H9 (cell line): Measurements from ENCODE around the gene LRRC38. TPM values are rescaled to one million over a fixed set of nuclear protein-coding genes. Genes with fewer than 3 reads are reported as not detected.
A peak's percentile ranks its signal among the peaks of the same experiment; 100 is the strongest.

Experiments used
- DNase-seq: peaks from one replicate; pipeline ENCODE4 v3.0.0-alpha.2; 2017
- H2AFZ ChIP-seq: one replicate; pipeline ENCODE4 v1.6.1; 2013; ENCODE audit warnings: mild to moderate bottlenecking, low read length, control low read depth, moderate library complexity
- H2AK5ac ChIP-seq: 2 replicates; pipeline ENCODE4 v1.6.1; 2013; ENCODE audit warnings: low read length, control low read depth, mixed read lengths; ENCODE audit not compliant: insufficient read length
- H2BK120ac ChIP-seq: one replicate; pipeline ENCODE4 v1.6.1; 2013; ENCODE audit warnings: low read depth, mild to moderate bottlenecking, low read length, control low read depth, inconsistent platforms; ENCODE audit not compliant: poor library complexity, severe bottlenecking
- H2BK12ac ChIP-seq: 2 replicates; pipeline ENCODE4 v1.6.1; 2013; ENCODE audit warnings: low read length, control low read depth, mixed read lengths, low read depth; ENCODE audit not compliant: insufficient read length
- H2BK15ac ChIP-seq: 2 replicates; pipeline ENCODE4 v1.6.1; 2013; ENCODE audit warnings: low read depth, low read length, control low read depth
- H2BK20ac ChIP-seq: one replicate; pipeline ENCODE4 v1.6.1; 2013; ENCODE audit warnings: low read depth, mild to moderate bottlenecking, low read length, control low read depth, inconsistent platforms; ENCODE audit not compliant: poor library complexity, severe bottlenecking
- H2BK5ac ChIP-seq: 2 replicates; pipeline ENCODE4 v1.6.1; 2013; ENCODE audit warnings: low read length, control low read depth, mixed read lengths; ENCODE audit not compliant: insufficient read length
- H3K14ac ChIP-seq: 2 replicates; pipeline ENCODE4 v1.6.1; 2013; ENCODE audit warnings: low read length, control low read depth; ENCODE audit not compliant: insufficient read depth
- H3K18ac ChIP-seq: 2 replicates; pipeline ENCODE4 v1.6.1; 2013; ENCODE audit warnings: low read depth, mild to moderate bottlenecking, mixed read lengths, low read length, control low read depth; ENCODE audit not compliant: insufficient read length
- H3K23ac ChIP-seq: 2 replicates; pipeline ENCODE4 v1.6.1; 2013; ENCODE audit warnings: low read length, control low read depth, mixed read lengths, low read depth; ENCODE audit not compliant: insufficient read length
- H3K23me2 ChIP-seq: 2 replicates; pipeline ENCODE4 v1.6.1; 2013; ENCODE audit warnings: low read depth, mild to moderate bottlenecking, mixed read lengths, low read length, control low read depth; ENCODE audit not compliant: insufficient read length, poor library complexity, severe bottlenecking
- H3K27ac ChIP-seq: 2 replicates; pipeline ENCODE4 v1.5.1; 2013; ENCODE audit warnings: low read length, control low read depth, mixed read lengths, low read depth; ENCODE audit not compliant: insufficient read length
- H3K27me3 ChIP-seq: 2 replicates; pipeline ENCODE4 v1.6.1; 2013; ENCODE audit warnings: low read length, control low read depth, inconsistent platforms; ENCODE audit not compliant: insufficient read depth
- H3K4ac ChIP-seq: 2 replicates; pipeline ENCODE4 v1.6.1; 2013; ENCODE audit warnings: low read depth, mild to moderate bottlenecking, control low read depth, inconsistent platforms, low read length, moderate library complexity
- H3K4me1 ChIP-seq: 2 replicates; pipeline ENCODE4 v1.6.1; 2013; ENCODE audit warnings: low read length, control low read depth, inconsistent platforms; ENCODE audit not compliant: insufficient read depth
- H3K4me2 ChIP-seq: 2 replicates; pipeline ENCODE4 v1.6.1; 2013; ENCODE audit warnings: low read length, control low read depth, mixed read lengths; ENCODE audit not compliant: insufficient read length, insufficient read depth
- H3K56ac ChIP-seq: 2 replicates; pipeline ENCODE4 v1.6.1; 2013; ENCODE audit warnings: low read depth, mild to moderate bottlenecking, mixed read lengths, low read length, control low read depth; ENCODE audit not compliant: insufficient read length
- H3K79me1 ChIP-seq: 2 replicates; pipeline ENCODE4 v1.6.1; 2013; ENCODE audit warnings: low read depth, mild to moderate bottlenecking, moderate library complexity, low read length, control low read depth, inconsistent platforms; ENCODE audit not compliant: insufficient read depth, poor library complexity, severe bottlenecking
- H3K79me2 ChIP-seq: 2 replicates; pipeline ENCODE4 v1.6.1; 2013; ENCODE audit warnings: low read length, control low read depth, inconsistent platforms; ENCODE audit not compliant: insufficient read depth
- H3K9ac ChIP-seq: 2 replicates; pipeline ENCODE4 v1.6.1; 2013; ENCODE audit warnings: low read length, control low read depth, mixed read lengths; ENCODE audit not compliant: insufficient read length; ENCODE audit errors: extremely low read depth
- H3K9me3 ChIP-seq: one replicate; pipeline ENCODE4 v1.6.1; 2013; ENCODE audit warnings: low read depth, low read length, inconsistent platforms; ENCODE audit not compliant: control insufficient read depth
- H3T11ph ChIP-seq: one replicate; pipeline ENCODE4 v1.6.1; 2013; ENCODE audit warnings: mild to moderate bottlenecking, low read length, control low read depth, inconsistent platforms
- H4K20me1 ChIP-seq: one replicate; pipeline ENCODE4 v1.6.1; 2013; ENCODE audit not compliant: control insufficient read depth, insufficient read length, insufficient read depth
- H4K5ac ChIP-seq: 2 replicates; pipeline ENCODE4 v1.6.1; 2013; ENCODE audit warnings: low read depth, mild to moderate bottlenecking, mixed read lengths, low read length, control low read depth; ENCODE audit not compliant: insufficient read length
- H4K8ac ChIP-seq: replicated peaks from 2 replicates; pipeline ENCODE4 v1.6.1; 2013; ENCODE audit warnings: low read length, control low read depth, mixed read lengths, low read depth; ENCODE audit not compliant: insufficient read length
- H4K91ac ChIP-seq: 2 replicates; pipeline ENCODE4 v1.6.1; 2013; ENCODE audit warnings: low read depth, mild to moderate bottlenecking, moderate library complexity, mixed read lengths, low read length, control low read depth; ENCODE audit not compliant: insufficient read length
- H3K27ac Mint-ChIP-seq, 3 experiments: 2 replicates in 2 of 3; 3 replicates in 1 of 3; pipeline ENCODE4 v1.8.0; 2020 to 2021; ENCODE audit warnings: mixed read lengths in 3 of 3, mild to moderate bottlenecking in 1 of 3, moderate library complexity in 1 of 3
- H3K27me3 Mint-ChIP-seq: 2 replicates; pipeline ENCODE4 v1.8.0; 2021; ENCODE audit warnings: low read depth, mild to moderate bottlenecking, moderate library complexity, mixed read lengths
- H3K36me3 Mint-ChIP-seq, 3 experiments: 2 replicates in 2 of 3; 3 replicates in 1 of 3; pipeline ENCODE4 v1.8.0; 2020 to 2021; ENCODE audit warnings: low read depth in 3 of 3, mixed read lengths in 3 of 3; ENCODE audit not compliant: insufficient read depth in 1 of 3
- H3K4me1 Mint-ChIP-seq, 2 experiments: 2 replicates each; pipeline ENCODE4 v1.8.0; 2020; ENCODE audit warnings: mixed read lengths in 2 of 2
- H3K4me3 Mint-ChIP-seq, 2 experiments: 2 replicates in 1 of 2; 3 replicates in 1 of 2; pipeline ENCODE4 v1.8.0; 2020 to 2021; ENCODE audit warnings: mild to moderate bottlenecking in 2 of 2, mixed read lengths in 2 of 2, moderate library complexity in 1 of 2
- H3K9me3 Mint-ChIP-seq, 2 experiments: 2 replicates in 1 of 2; 3 replicates in 1 of 2; pipeline ENCODE4 v1.8.0; 2020; ENCODE audit warnings: mild to moderate bottlenecking in 2 of 2, mixed read lengths in 2 of 2, moderate library complexity in 1 of 2
- WGBS: extraction: QIAGEN DNeasy Blood & Tissue Kit; methylation state at CpG from one replicate; pipeline ENCODE4 v1.1.7; 2013; ENCODE audit warnings: missing lambda C conversion rate, low lambda C conversion rate, mixed read lengths; ENCODE audit not compliant: insufficient read length; ENCODE audit errors: extremely low coverage; 5-methylcytosine and 5-hydroxymethylcytosine counted together
- total RNA-seq: library from RNA; stranded (reverse); gene quantifications from 2 replicates; pipeline ENCODE4 v1.2.1, GENCODE V29; 2021
- TF ChIP-seq, protein P1 (sequence below): fragments of 200-600 bp; sonication (generic); conservative IDR thresholded peaks from 3 replicates; pipeline ENCODE4 v1.8.0; 2021; ENCODE audit warnings: antibody characterized with exemption, mild to moderate bottlenecking

Gene LRRC38
- total RNA-seq, 1 experiment from 2014 or later = 0.72 TPM

DNA sequence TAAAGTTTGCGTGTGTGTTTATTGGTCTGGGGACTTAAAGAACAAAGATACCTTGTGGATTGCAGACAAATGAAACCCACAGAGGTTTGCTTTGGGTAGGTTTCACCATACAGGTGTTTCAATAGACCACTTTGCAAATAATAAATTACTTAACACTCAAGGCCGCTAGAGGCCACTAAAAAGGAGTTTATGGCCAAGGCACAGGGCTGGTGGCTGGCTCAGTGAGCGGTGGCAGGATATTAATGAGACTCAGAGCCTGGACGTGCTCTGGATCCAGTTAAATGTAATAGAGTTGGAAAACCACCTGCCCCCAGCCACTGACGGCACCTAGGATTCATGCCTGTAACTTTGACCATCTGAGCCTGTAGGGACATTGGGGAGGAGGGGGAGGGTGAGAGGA, 44.5 kb downstream of the LRRC38 start:
- no peaks in the 10 kb centered on the region for H3K79me2 ChIP-seq
- H3K27ac Mint-ChIP-seq = no peak overlapping the region; a peak in 1 of 7 replicates
- TF ChIP-seq, protein P1, sequence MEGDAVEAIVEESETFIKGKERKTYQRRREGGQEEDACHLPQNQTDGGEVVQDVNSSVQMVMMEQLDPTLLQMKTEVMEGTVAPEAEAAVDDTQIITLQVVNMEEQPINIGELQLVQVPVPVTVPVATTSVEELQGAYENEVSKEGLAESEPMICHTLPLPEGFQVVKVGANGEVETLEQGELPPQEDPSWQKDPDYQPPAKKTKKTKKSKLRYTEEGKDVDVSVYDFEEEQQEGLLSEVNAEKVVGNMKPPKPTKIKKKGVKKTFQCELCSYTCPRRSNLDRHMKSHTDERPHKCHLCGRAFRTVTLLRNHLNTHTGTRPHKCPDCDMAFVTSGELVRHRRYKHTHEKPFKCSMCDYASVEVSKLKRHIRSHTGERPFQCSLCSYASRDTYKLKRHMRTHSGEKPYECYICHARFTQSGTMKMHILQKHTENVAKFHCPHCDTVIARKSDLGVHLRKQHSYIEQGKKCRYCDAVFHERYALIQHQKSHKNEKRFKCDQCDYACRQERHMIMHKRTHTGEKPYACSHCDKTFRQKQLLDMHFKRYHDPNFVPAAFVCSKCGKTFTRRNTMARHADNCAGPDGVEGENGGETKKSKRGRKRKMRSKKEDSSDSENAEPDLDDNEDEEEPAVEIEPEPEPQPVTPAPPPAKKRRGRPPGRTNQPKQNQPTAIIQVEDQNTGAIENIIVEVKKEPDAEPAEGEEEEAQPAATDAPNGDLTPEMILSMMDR = peak; percentile 49; the same call in 2 of the 3 replicates
- no peak overlapping the region for H3K27ac ChIP-seq
- H3K4me2 ChIP-seq = no peak overlapping the region
- H4K8ac ChIP-seq = no peak overlapping the region
- H3K9ac ChIP-seq = no peak overlapping the region
- no peak overlapping the region for H3K56ac ChIP-seq
- H3K27me3 ChIP-seq = no peaks in the 10 kb centered on the region
- H3K4me1 Mint-ChIP-seq = no peaks in the 10 kb centered on the region
- no peak overlapping the region for H3K23ac ChIP-seq
- H2BK15ac ChIP-seq = no peak overlapping the region
- no peaks in the 10 kb centered on the region for H3K79me1 ChIP-seq
- H2BK12ac ChIP-seq = no peak overlapping the region
- H3K14ac ChIP-seq = no peak overlapping the region
- H4K5ac ChIP-seq = no peak overlapping the region
- H3K23me2 ChIP-seq = no peaks in the 10 kb centered on the region
- H2BK20ac ChIP-seq = no peak overlapping the region
- no peak overlapping the region for H3K4ac ChIP-seq
- no peak overlapping the region for H2AK5ac ChIP-seq
- peaks cover 0 to 67% of the 10 kb centered on the region in 2 experiments; a peak in 2 of 5 replicates for H3K9me3 Mint-ChIP-seq
- no peaks in the 10 kb centered on the region for H4K20me1 ChIP-seq
- no peak overlapping the region for H3K4me3 Mint-ChIP-seq
- no peak overlapping the region for H2AFZ ChIP-seq
- no peak overlapping the region for H3T11ph ChIP-seq
- DNase-seq = peak; percentile 34
- no peaks in the 10 kb centered on the region; the same call in 1 of the 2 replicates for H3K4me1 ChIP-seq
- no peak overlapping the region for H2BK5ac ChIP-seq
- H3K9me3 ChIP-seq = no peaks in the 10 kb centered on the region
- no peaks in the 10 kb centered on the region for H3K36me3 Mint-ChIP-seq
- no peak overlapping the region for H3K18ac ChIP-seq
- H2BK120ac ChIP-seq = no peak overlapping the region
- H3K27me3 Mint-ChIP-seq = peaks cover 7% of the 10 kb centered on the region
- H4K91ac ChIP-seq = no peak overlapping the region
- no CpG with 5 or more reads among the region's 5 CpGs for WGBS
